Measurements from ENCODE around the gene CIRBP.

Gene CIRBP

DNA sequence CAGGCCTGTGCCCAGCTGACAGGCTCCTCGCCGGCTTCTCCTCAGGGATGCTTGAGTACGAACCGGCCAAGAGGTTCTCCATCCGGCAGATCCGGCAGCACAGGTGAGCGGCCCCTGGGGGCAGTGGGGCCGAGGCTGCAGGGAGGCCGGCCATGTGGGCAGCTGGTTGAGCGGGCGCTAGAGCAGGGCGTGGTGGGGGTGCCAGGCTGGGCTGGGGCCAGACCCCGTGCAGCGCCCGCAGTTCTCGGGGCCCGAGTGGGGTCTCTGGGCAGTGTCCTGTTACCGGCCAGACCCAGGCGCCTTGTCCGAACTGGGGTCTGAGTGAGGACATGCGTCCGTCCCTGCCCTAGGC, 47.3 kb upstream of the CIRBP start:
- H3K36me3 ChIP-seq (ENCODE audit: control insufficient read depth in 1 of 2, insufficient read depth in 2 of 2, low read length in 2 of 2), result peaks cover 56 to 62% of the 10 kb centered on the region in 2 experiments
- no peaks in the 10 kb centered on the region for H3K27me3 ChIP-seq (ENCODE audit: insufficient read depth, low read length)
- H2AK5ac ChIP-seq (ENCODE audit: low read length), result no peak overlapping the region
- no peaks in the 10 kb centered on the region for H3K9me3 ChIP-seq (ENCODE audit: insufficient read depth, low read depth, low read length)
- H3K18ac ChIP-seq (ENCODE audit: low read length), result no peak overlapping the region
- H2AFZ ChIP-seq (ENCODE audit: insufficient read depth, low read length, poor library complexity), result no peak overlapping the region
- no peak overlapping the region for H4K8ac ChIP-seq (ENCODE audit: low read depth, low read length)
- no peak overlapping the region for H2BK12ac ChIP-seq (ENCODE audit: low read length)
- no peak overlapping the region for H3K4me2 ChIP-seq (ENCODE audit: low read length)
- H2BK5ac ChIP-seq (ENCODE audit: low read depth, low read length, poor library complexity), result no peak overlapping the region
- H4K91ac ChIP-seq (ENCODE audit: low read depth, low read length), result no peak overlapping the region
- H4K12ac ChIP-seq (ENCODE audit: low read depth, low read length), result no peak overlapping the region
- H3K4me3 ChIP-seq (ENCODE audit: low read depth, low read length), result no peak overlapping the region
- no CpG with 5 or more reads among the region's 22 CpGs for WGBS (ENCODE audit: extremely low coverage, insufficient coverage, insufficient read length)
- DNase-seq, result no peak
- no peaks in the 10 kb centered on the region for H3K4me1 ChIP-seq (ENCODE audit: control insufficient read depth in 1 of 2, insufficient read depth in 2 of 2, low read length in 2 of 2)
- no peaks in the 10 kb centered on the region for H3K79me2 ChIP-seq (ENCODE audit: control insufficient read depth, insufficient read depth, low read length, poor library complexity)
- H3K23ac ChIP-seq (ENCODE audit: low read length), result no peak overlapping the region
- H2BK120ac ChIP-seq (ENCODE audit: insufficient read depth, low read length, poor library complexity), result no peak overlapping the region
- H3K9ac ChIP-seq (ENCODE audit: low read length), result no peak overlapping the region
- H3K14ac ChIP-seq (ENCODE audit: low read length), result no peak overlapping the region
- H3K4ac ChIP-seq (ENCODE audit: low read depth, low read length), result no peak overlapping the region
- H3K27ac ChIP-seq (ENCODE audit: low read depth, low read length), result no peak overlapping the region
- no peaks in the 10 kb centered on the region for H3K79me1 ChIP-seq (ENCODE audit: low read length)

DNA sequence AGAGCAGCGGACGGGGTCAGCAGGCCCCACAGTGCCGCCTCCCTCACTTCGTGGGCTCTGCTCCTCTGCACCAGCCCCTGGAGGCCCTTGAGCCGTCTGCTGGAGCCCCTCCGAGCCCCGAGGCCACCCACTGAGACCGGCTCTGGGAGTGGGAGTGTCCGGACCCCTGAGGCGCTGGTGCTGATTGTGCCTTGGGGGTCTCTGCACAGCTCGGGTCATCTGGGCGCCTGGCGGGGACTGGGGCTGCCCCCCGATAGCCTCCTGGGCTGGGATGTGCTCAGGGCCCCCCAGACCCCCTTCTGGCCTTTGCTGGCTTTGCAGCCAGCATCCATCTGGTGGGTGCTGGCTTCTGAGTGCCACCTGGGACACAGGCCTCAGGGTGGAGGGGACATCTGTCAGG, 46.7 kb upstream of the CIRBP start:
- H2BK120ac ChIP-seq (ENCODE audit: insufficient read depth, low read length, poor library complexity), result no peak overlapping the region
- H3K4me1 ChIP-seq (ENCODE audit: control insufficient read depth in 1 of 2, insufficient read depth in 2 of 2, low read length in 2 of 2), result no peaks in the 10 kb centered on the region
- H3K9me3 ChIP-seq (ENCODE audit: insufficient read depth, low read depth, low read length), result no peaks in the 10 kb centered on the region
- no peak overlapping the region for H4K8ac ChIP-seq (ENCODE audit: low read depth, low read length)
- H3K4me3 ChIP-seq (ENCODE audit: low read depth, low read length), result no peak overlapping the region
- H3K79me1 ChIP-seq (ENCODE audit: low read length), result no peaks in the 10 kb centered on the region
- H4K91ac ChIP-seq (ENCODE audit: low read depth, low read length), result no peak overlapping the region
- no peak overlapping the region for H2AFZ ChIP-seq (ENCODE audit: insufficient read depth, low read length, poor library complexity)
- H2BK12ac ChIP-seq (ENCODE audit: low read length), result no peak overlapping the region
- H3K9ac ChIP-seq (ENCODE audit: low read length), result no peak overlapping the region
- H3K79me2 ChIP-seq (ENCODE audit: control insufficient read depth, insufficient read depth, low read length, poor library complexity), result no peaks in the 10 kb centered on the region
- H2BK5ac ChIP-seq (ENCODE audit: low read depth, low read length, poor library complexity), result no peak overlapping the region
- no CpG with 5 or more reads among the region's 14 CpGs for WGBS (ENCODE audit: extremely low coverage, insufficient coverage, insufficient read length)
- no peak overlapping the region for H3K4ac ChIP-seq (ENCODE audit: low read depth, low read length)
- peaks cover 60 to 67% of the 10 kb centered on the region in 2 experiments for H3K36me3 ChIP-seq (ENCODE audit: control insufficient read depth in 1 of 2, insufficient read depth in 2 of 2, low read length in 2 of 2)
- no peak overlapping the region for H3K4me2 ChIP-seq (ENCODE audit: low read length)
- no peak overlapping the region for H2AK5ac ChIP-seq (ENCODE audit: low read length)
- no peaks in the 10 kb centered on the region for H3K27me3 ChIP-seq (ENCODE audit: insufficient read depth, low read length)
- no peak overlapping the region for H4K12ac ChIP-seq (ENCODE audit: low read depth, low read length)
- H3K23ac ChIP-seq (ENCODE audit: low read length), result no peak overlapping the region
- H3K14ac ChIP-seq (ENCODE audit: low read length), result no peak overlapping the region
- H3K27ac ChIP-seq (ENCODE audit: low read depth, low read length), result no peak overlapping the region
- no peak overlapping the region for H3K18ac ChIP-seq (ENCODE audit: low read length)
- no peak for DNase-seq

DNA sequence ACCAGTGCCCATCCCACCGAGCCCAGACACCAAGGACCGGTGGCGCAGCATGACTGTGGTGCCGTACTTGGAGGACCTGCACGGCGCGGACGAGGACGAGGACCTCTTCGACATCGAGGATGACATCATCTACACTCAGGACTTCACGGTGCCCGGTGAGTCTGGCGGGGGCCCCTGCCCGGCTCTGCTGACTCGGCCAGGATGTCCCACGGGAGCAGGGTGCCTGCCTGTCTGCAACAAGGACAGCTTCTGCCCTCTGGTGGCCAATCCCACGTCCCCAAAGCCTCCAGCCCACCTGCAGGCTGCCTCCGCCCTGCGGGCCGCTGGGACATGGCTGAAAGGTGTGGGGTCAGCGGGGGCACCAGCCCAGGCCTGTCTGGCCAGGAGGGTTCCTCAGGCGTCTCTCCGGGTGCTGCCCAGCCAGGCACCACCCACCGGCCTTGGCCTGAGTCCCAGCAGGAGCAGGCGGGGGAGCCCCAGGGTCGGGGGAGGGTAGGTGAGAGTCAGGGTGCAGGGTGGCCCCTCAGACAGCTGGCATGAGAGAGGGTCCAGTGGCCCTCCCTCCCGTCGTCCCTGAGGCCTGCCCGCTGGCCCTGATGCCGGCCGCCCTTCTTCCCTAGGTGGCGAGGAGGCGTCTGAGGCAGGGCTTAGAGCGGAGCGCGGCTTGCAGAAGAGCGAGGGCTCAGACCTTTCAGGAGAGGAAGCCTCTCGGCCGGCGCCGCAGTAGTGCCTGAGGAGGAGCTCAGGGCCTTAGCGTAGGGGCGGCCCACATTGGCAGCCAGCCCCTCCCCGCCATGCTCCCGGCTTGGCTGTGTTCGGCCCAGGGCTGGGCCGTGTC, 45.9 kb upstream of the CIRBP start:
- no peak overlapping the region for H3K27ac ChIP-seq (ENCODE audit: low read depth, low read length)
- H2BK5ac ChIP-seq (ENCODE audit: low read depth, low read length, poor library complexity), result no peak overlapping the region
- no peak overlapping the region for H4K91ac ChIP-seq (ENCODE audit: low read depth, low read length)
- H2BK120ac ChIP-seq (ENCODE audit: insufficient read depth, low read length, poor library complexity), result no peak overlapping the region
- no peak overlapping the region for H4K12ac ChIP-seq (ENCODE audit: low read depth, low read length)
- H3K4me3 ChIP-seq (ENCODE audit: low read depth, low read length), result no peak overlapping the region
- no peaks in the 10 kb centered on the region for H3K79me2 ChIP-seq (ENCODE audit: control insufficient read depth, insufficient read depth, low read length, poor library complexity)
- no peak overlapping the region for H4K8ac ChIP-seq (ENCODE audit: low read depth, low read length)
- no peak overlapping the region for H2AFZ ChIP-seq (ENCODE audit: insufficient read depth, low read length, poor library complexity)
- H3K18ac ChIP-seq (ENCODE audit: low read length), result no peak overlapping the region
- no peaks in the 10 kb centered on the region for H3K9me3 ChIP-seq (ENCODE audit: insufficient read depth, low read depth, low read length)
- no peak overlapping the region for H3K4me2 ChIP-seq (ENCODE audit: low read length)
- H3K79me1 ChIP-seq (ENCODE audit: low read length), result no peaks in the 10 kb centered on the region
- H3K27me3 ChIP-seq (ENCODE audit: insufficient read depth, low read length), result no peaks in the 10 kb centered on the region
- H3K4ac ChIP-seq (ENCODE audit: low read depth, low read length), result no peak overlapping the region
- no peak overlapping the region for H2BK12ac ChIP-seq (ENCODE audit: low read length)
- H2AK5ac ChIP-seq (ENCODE audit: low read length), result no peak overlapping the region
- no CpG with 5 or more reads among the region's 48 CpGs for WGBS (ENCODE audit: extremely low coverage, insufficient coverage, insufficient read length)
- peaks cover 68 to 76% of the 10 kb centered on the region in 2 experiments for H3K36me3 ChIP-seq (ENCODE audit: control insufficient read depth in 1 of 2, insufficient read depth in 2 of 2, low read length in 2 of 2)
- DNase-seq, result peak; percentile 35 to 70
- H3K14ac ChIP-seq (ENCODE audit: low read length), result no peak overlapping the region
- H3K23ac ChIP-seq (ENCODE audit: low read length), result no peak overlapping the region
- H3K9ac ChIP-seq (ENCODE audit: low read length), result no peak overlapping the region
- H3K4me1 ChIP-seq (ENCODE audit: control insufficient read depth in 1 of 2, insufficient read depth in 2 of 2, low read length in 2 of 2), result no peaks in the 10 kb centered on the region

DNA sequence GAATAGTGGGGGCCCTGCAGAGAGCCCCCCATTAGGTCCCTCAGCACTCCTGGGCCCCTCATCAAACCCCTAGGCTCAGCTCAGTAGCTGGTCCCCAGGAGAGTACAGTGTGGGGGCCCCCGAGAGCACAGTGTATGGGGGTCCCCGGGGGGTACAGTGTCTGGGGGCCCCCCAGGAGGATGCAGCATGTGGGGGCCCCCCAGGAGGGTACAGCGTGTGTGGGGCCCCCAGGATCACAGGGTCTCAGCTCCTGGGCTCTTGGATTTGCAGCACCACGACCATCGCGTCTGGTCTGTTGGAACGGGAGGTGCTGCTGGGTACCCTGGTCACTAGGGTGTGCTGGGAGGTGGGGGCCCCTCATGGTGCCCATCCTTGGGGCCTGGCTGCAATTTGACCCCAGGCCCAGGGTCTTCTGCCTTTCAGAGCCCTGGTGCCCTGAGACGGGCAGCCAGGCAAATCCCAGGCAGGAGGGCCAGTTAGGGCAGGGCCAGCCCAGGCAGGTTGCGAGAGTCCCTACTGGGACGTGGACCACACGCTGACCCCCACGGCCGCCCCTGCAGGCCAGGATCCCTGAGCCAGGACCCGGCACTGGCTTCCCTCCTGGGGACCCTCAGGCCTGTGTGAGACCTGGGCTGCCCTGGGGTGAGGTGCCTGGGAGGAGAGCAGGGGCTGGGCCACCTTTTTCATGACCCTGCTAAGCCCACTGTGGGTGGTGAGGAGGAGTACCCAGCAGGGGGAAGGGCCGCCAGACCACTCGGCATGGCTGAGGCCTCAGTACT, 44.9 kb upstream of the CIRBP start:
- no peak overlapping the region for H2BK5ac ChIP-seq (ENCODE audit: low read depth, low read length, poor library complexity)
- no peak overlapping the region for H2BK120ac ChIP-seq (ENCODE audit: insufficient read depth, low read length, poor library complexity)
- no peak overlapping the region for H3K18ac ChIP-seq (ENCODE audit: low read length)
- no peak overlapping the region for H3K14ac ChIP-seq (ENCODE audit: low read length)
- H3K4ac ChIP-seq (ENCODE audit: low read depth, low read length), result no peak overlapping the region
- no peaks in the 10 kb centered on the region for H3K9me3 ChIP-seq (ENCODE audit: insufficient read depth, low read depth, low read length)
- H2AFZ ChIP-seq (ENCODE audit: insufficient read depth, low read length, poor library complexity), result no peak overlapping the region
- no peak overlapping the region for H3K27ac ChIP-seq (ENCODE audit: low read depth, low read length)
- WGBS (ENCODE audit: extremely low coverage, insufficient coverage, insufficient read length), result no CpG with 5 or more reads among the region's 16 CpGs
- H3K79me1 ChIP-seq (ENCODE audit: low read length), result no peaks in the 10 kb centered on the region
- no peak overlapping the region for H4K12ac ChIP-seq (ENCODE audit: low read depth, low read length)
- no peaks in the 10 kb centered on the region for H3K4me1 ChIP-seq (ENCODE audit: control insufficient read depth in 1 of 2, insufficient read depth in 2 of 2, low read length in 2 of 2)
- H3K36me3 ChIP-seq (ENCODE audit: control insufficient read depth in 1 of 2, insufficient read depth in 2 of 2, low read length in 2 of 2), result peaks cover 73 to 82% of the 10 kb centered on the region in 2 experiments
- no peak overlapping the region for H4K91ac ChIP-seq (ENCODE audit: low read depth, low read length)
- H3K27me3 ChIP-seq (ENCODE audit: insufficient read depth, low read length), result no peaks in the 10 kb centered on the region
- no peak overlapping the region for H3K4me2 ChIP-seq (ENCODE audit: low read length)
- H3K79me2 ChIP-seq (ENCODE audit: control insufficient read depth, insufficient read depth, low read length, poor library complexity), result no peaks in the 10 kb centered on the region
- no peak overlapping the region for H3K4me3 ChIP-seq (ENCODE audit: low read depth, low read length)
- no peak overlapping the region for H2BK12ac ChIP-seq (ENCODE audit: low read length)
- no peak overlapping the region for H3K9ac ChIP-seq (ENCODE audit: low read length)
- H3K23ac ChIP-seq (ENCODE audit: low read length), result no peak overlapping the region
- H2AK5ac ChIP-seq (ENCODE audit: low read length), result no peak overlapping the region
- no peak overlapping the region for H4K8ac ChIP-seq (ENCODE audit: low read depth, low read length)
- no peak for DNase-seq
